Measurements from ENCODE around the gene GBA2.

Gene GBA2

GRCh38 chr9:35714579-35715252 lies 34.3 kb downstream of the GBA2 start:
- DNase-seq, result no peak

- DNase-seq, result no peak
Observed at GRCh38 chr9:35714123-35714522, 34.9 kb downstream of the GBA2 start.

GRCh38 chr9:35713578-35713977 lies 35.5 kb downstream of the GBA2 start:
- no peak for DNase-seq

GRCh38 chr9:35712762-35713400 lies 36.1 kb downstream of the GBA2 start:
- no peak for DNase-seq

GRCh38 chr9:35711501-35712428 lies 37.3 kb downstream of the GBA2 start:
- DNase-seq, result no peak

GRCh38 chr9:35710818-35711500 lies 38.1 kb downstream of the GBA2 start:
- no peak for DNase-seq

GRCh38 chr9:35708146-35708545 lies 40.9 kb downstream of the GBA2 start:
- no peak for DNase-seq

GRCh38 chr9:35706951-35707350 lies 42.1 kb downstream of the GBA2 start:
- no peak for DNase-seq

- no peak for DNase-seq
Observed at GRCh38 chr9:35705836-35706430, 43.1 kb downstream of the GBA2 start.

- DNase-seq, result no peak
Observed at GRCh38 chr9:35705372-35705771, 43.7 kb downstream of the GBA2 start.

GRCh38 chr9:35703906-35704672 lies 44.9 kb downstream of the GBA2 start:
- DNase-seq, result no peak

GRCh38 chr9:35702696-35703095 lies 46.3 kb downstream of the GBA2 start:
- no peak for DNase-seq

GRCh38 chr9:35700942-35701341 lies 48.1 kb downstream of the GBA2 start:
- no peak for DNase-seq

GRCh38 chr9:35700031-35700430 lies 49.0 kb downstream of the GBA2 start:
- no peak for DNase-seq

GRCh38 chr9:35698231-35698630 lies 50.8 kb downstream of the GBA2 start:
- no peak for DNase-seq

- no peak for DNase-seq
Observed at GRCh38 chr9:35697486-35697885, 51.5 kb downstream of the GBA2 start.

GRCh38 chr9:35696520-35697215 lies 52.4 kb downstream of the GBA2 start:
- peak; percentile 59 to 67 for DNase-seq

GRCh38 chr9:35695943-35696401 lies 53.1 kb downstream of the GBA2 start:
- DNase-seq, result no peak

GRCh38 chr9:35691757-35692301 lies 57.2 kb downstream of the GBA2 start:
- no peak for DNase-seq

- no peak for DNase-seq
Observed at GRCh38 chr9:35691334-35691650, 57.7 kb downstream of the GBA2 start.
